RWPE2 (cell line): ENCODE results near the gene GPS1.
A peak's percentile ranks its signal among the peaks of the same experiment; 100 is the strongest.

Experiments
- ATAC-seq: fragments of 200-7000 bp; cut with Tn5 transposase; 3 replicates; pipeline ENCODE4 v1.9.1; 2021; ENCODE audit warnings: low read depth
- DNase-seq: peaks from one replicate; pipeline ENCODE4 v3.0.0-alpha.2; 2020; ENCODE audit warnings: low spot score
- H3K27ac ChIP-seq: fragments of 450-650 bp; 2 replicates; pipeline ENCODE4 v1.5.1; 2017; ENCODE audit warnings: mild to moderate bottlenecking; ENCODE audit not compliant: poor library complexity, severe bottlenecking
- H3K27me3 ChIP-seq: fragments of 250-450 bp; sonication (Bioruptor Pico); 2 replicates; pipeline ENCODE4 v1.5.1; 2021; ENCODE audit warnings: mild to moderate bottlenecking, moderate library complexity; ENCODE audit not compliant: insufficient read depth, poor library complexity, severe bottlenecking
- H3K36me3 ChIP-seq: fragments of 250-450 bp; sonication (Bioruptor Pico); 2 replicates; pipeline ENCODE4 v1.5.1; 2020; ENCODE audit warnings: low read depth, mild to moderate bottlenecking, moderate library complexity
- H3K4me1 ChIP-seq: fragments of 250-450 bp; sonication (Bioruptor Pico); 2 replicates; pipeline ENCODE4 v1.5.1; 2021; ENCODE audit warnings: mild to moderate bottlenecking, moderate library complexity; ENCODE audit not compliant: insufficient read depth, poor library complexity, severe bottlenecking
- H3K4me3 ChIP-seq: fragments of 250-450 bp; sonication (Bioruptor Pico); 2 replicates; pipeline ENCODE4 v1.5.1; 2021; ENCODE audit warnings: mild to moderate bottlenecking, moderate library complexity; ENCODE audit not compliant: severe bottlenecking
- H3K9me3 ChIP-seq: fragments of 250-450 bp; sonication (Bioruptor Pico); 2 replicates; pipeline ENCODE4 v1.5.1; 2021; ENCODE audit warnings: mild to moderate bottlenecking, moderate library complexity; ENCODE audit not compliant: severe bottlenecking
- TF ChIP-seq, protein P1 (sequence below): fragments of 450-650 bp; IDR thresholded peaks from one replicate; pipeline ENCODE4 v1.5.1; 2017; ENCODE audit warnings: mild to moderate bottlenecking, moderate library complexity; ENCODE audit not compliant: poor library complexity, severe bottlenecking

The GPS1 gene

GRCh38 chr17:82058230-82058854 is 6.6 kb downstream of the GPS1 start:
- Histone ChIP-seq H3K27me3 (no peaks in the 10 kb centered on the region), H3K27ac (no peak overlapping the region), H3K36me3 (peaks cover 93% of the 10 kb centered on the region), H3K9me3 (no peaks in the 10 kb centered on the region), H3K4me1 (no peaks in the 10 kb centered on the region), H3K4me3 (no peak overlapping the region)
- no peak; the same call in 2 of the 3 replicates for ATAC-seq
- TF ChIP-seq, protein P1, sequence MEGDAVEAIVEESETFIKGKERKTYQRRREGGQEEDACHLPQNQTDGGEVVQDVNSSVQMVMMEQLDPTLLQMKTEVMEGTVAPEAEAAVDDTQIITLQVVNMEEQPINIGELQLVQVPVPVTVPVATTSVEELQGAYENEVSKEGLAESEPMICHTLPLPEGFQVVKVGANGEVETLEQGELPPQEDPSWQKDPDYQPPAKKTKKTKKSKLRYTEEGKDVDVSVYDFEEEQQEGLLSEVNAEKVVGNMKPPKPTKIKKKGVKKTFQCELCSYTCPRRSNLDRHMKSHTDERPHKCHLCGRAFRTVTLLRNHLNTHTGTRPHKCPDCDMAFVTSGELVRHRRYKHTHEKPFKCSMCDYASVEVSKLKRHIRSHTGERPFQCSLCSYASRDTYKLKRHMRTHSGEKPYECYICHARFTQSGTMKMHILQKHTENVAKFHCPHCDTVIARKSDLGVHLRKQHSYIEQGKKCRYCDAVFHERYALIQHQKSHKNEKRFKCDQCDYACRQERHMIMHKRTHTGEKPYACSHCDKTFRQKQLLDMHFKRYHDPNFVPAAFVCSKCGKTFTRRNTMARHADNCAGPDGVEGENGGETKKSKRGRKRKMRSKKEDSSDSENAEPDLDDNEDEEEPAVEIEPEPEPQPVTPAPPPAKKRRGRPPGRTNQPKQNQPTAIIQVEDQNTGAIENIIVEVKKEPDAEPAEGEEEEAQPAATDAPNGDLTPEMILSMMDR: no peak
- no peak for DNase-seq

- TF ChIP-seq, protein P1: no peak
- ATAC-seq: no peak
- peak; percentile 70 for DNase-seq
- Histone ChIP-seq H3K4me3 (no peak overlapping the region), H3K9me3 (no peaks in the 10 kb centered on the region), H3K27me3 (no peaks in the 10 kb centered on the region), H3K4me1 (no peaks in the 10 kb centered on the region), H3K27ac (no peak overlapping the region), H3K36me3 (peaks cover 93% of the 10 kb centered on the region)
Observed at GRCh38 chr17:82058855-82059249, 7.2 kb downstream of the GPS1 start.

- Histone ChIP-seq H3K27me3 (no peaks in the 10 kb centered on the region), H3K36me3 (peaks cover 93% of the 10 kb centered on the region), H3K9me3 (no peaks in the 10 kb centered on the region), H3K4me3 (no peak overlapping the region), H3K4me1 (no peaks in the 10 kb centered on the region), H3K27ac (no peak overlapping the region)
- DNase-seq (peak; percentile 68), ATAC-seq (0 out of 3 replicates have a peak, but pooled peaks have one; percentile 1)
- TF ChIP-seq, protein P1: no peak
Observed at GRCh38 chr17:82059272-82060000, 7.7 kb downstream of the GPS1 start.

DNA sequence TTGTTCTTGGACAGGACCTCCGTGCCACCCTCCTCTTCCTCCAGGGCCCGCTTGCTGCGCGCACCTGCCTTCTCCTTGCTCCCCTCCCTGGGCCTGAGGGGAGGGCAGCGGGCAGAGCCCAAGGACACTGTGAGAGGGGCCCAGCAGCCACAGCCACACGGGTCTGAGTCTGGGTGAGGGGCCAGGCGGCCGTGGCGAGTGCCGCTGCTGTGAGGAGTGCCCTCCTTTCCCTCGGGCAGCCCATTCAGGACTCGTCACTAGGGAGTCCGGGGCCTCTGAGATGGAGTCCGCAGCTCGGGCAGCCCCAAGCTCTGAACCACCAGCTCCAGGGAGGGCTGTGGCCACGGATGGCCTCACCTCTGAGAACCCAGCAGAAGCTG is 8.3 kb downstream of the GPS1 start:
- H3K9me3 ChIP-seq: no peaks in the 10 kb centered on the region
- peaks cover 89% of the 10 kb centered on the region for H3K36me3 ChIP-seq
- no peak overlapping the region for H3K27ac ChIP-seq
- H3K27me3 ChIP-seq: no peaks in the 10 kb centered on the region
- H3K4me3 ChIP-seq: no peak overlapping the region
- DNase-seq: no peak
- H3K4me1 ChIP-seq: no peaks in the 10 kb centered on the region
- TF ChIP-seq, protein P1: no peak
- ATAC-seq: no peak

- H3K36me3 ChIP-seq: peaks cover 85% of the 10 kb centered on the region
- no peaks in the 10 kb centered on the region for H3K27me3 ChIP-seq
- no peak overlapping the region for H3K27ac ChIP-seq
- no peaks in the 10 kb centered on the region for H3K9me3 ChIP-seq
- DNase-seq: no peak
- ATAC-seq: no peak
- TF ChIP-seq, protein P1: no peak
- no peaks in the 10 kb centered on the region for H3K4me1 ChIP-seq
- no peak overlapping the region for H3K4me3 ChIP-seq
Observed at GRCh38 chr17:82060614-82061013, 8.9 kb downstream of the GPS1 start.
